GM12801 (cell line): Measurements from ENCODE around the gene SYNGR3.

Experiments used
- TF ChIP-seq, protein P1 (sequence below): IDR thresholded peaks from one replicate; pipeline ENCODE4 v1.5.1; 2011; ENCODE audit warnings: control low read depth; ENCODE audit not compliant: insufficient read length; ENCODE audit errors: extremely low read depth

The SYNGR3 gene

DNA sequence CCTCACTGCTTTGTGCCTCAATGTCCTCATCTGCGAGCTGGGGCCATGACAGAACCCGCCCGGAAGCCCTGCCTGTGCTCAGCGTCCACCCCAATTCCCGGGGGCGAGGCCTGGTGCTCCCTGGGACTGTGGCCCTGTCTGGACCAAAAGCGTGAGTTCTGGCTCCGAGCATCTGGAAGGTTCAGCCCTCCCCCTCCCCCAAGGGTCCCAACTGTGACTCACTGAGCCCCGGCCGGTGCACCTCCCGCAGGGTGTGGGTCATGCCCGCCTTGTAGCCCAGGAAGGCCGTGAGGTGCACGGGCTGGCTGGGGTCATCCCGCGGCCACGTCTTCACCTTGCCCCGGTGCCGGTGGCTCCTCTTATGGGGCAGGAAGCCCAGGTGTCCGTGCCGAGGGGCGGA lies 36.0 kb upstream of the SYNGR3 start:
- TF ChIP-seq, protein P1, sequence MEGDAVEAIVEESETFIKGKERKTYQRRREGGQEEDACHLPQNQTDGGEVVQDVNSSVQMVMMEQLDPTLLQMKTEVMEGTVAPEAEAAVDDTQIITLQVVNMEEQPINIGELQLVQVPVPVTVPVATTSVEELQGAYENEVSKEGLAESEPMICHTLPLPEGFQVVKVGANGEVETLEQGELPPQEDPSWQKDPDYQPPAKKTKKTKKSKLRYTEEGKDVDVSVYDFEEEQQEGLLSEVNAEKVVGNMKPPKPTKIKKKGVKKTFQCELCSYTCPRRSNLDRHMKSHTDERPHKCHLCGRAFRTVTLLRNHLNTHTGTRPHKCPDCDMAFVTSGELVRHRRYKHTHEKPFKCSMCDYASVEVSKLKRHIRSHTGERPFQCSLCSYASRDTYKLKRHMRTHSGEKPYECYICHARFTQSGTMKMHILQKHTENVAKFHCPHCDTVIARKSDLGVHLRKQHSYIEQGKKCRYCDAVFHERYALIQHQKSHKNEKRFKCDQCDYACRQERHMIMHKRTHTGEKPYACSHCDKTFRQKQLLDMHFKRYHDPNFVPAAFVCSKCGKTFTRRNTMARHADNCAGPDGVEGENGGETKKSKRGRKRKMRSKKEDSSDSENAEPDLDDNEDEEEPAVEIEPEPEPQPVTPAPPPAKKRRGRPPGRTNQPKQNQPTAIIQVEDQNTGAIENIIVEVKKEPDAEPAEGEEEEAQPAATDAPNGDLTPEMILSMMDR: no peak

DNA sequence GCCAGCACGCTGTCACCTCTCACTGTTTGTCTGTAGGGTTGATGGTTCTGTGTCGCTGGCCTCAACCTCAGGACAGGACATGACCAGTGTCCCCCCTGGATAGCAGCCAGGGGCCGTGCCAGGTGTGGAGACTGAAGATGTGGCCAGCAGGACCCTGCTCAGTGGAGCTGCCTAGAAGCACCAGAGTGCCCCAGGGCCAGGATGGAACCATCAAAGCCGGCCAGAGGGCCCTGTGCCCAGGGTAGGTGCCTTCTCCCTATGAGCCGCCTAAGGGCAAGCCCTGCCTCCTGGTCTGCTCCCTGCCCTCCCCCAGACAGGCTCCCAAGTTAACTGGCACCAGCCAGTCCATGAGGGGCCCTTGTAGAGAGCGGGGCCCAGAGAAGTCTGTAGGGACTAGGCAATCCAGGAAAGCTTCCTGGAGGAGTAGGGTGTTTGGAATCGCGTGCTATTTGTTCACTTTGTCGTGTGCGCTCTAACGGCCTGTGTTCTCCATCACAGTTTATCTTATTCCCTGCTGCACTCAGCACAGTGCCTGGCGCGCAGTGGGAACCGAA lies 31.0 kb upstream of the SYNGR3 start:
- TF ChIP-seq, protein P1: no peak

GRCh38 chr16:1959269-1960039 lies 30.3 kb upstream of the SYNGR3 start, which contains the start of gene NDUFB10:
NDUFB10 (plus strand) TSS chr16:1959538; CDS start chr16:1959625, 87 bp downstream.
- TF ChIP-seq, protein P1: no peak

DNA sequence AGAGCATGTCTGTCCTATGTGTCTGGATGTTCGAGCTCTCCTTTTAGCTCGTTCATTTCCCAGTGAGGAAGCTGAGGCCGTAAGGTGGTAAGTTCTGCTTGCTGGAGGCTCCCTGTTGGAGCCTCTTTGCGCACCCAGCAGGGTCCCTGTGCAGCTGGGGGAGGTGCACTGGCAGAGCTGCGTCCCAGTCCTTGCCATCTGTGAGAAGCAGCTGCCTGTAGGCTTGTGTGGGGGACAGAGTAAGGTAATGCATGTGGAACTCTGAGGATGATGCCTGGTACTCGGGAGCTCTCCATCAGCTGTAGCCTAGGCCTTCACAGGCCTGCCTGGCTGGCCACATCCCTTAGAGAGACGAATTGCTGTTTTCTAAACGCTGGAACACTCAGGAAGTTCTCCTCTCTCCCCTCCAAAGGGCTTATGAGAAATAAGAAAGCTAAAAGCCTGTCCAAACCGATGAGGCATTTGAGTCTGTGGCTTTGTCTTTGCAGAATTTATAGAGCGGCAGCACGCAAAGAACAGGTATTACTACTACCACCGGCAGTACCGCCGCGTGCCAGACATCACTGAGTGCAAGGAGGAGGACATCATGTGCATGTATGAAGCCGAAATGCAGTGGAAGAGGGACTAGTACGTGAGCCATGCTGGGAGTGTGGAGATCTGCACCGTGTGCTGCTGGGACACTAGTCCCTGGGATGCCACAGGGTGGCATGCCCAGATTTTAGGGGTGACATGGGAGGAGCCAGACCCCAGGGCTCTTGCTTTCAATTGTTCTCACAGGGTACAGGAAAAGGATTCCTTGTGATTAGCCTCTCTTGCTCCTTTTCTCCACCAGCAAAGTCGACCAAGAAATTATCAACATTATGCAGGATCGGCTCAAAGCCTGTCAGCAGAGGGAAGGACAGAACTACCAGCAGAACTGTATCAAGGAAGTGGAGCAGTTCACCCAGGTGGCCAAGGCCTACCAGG lies 28.8 kb upstream of the SYNGR3 start:
- TF ChIP-seq, protein P1: no peak

GRCh38 chr16:1961651-1962067 lies 28.1 kb upstream of the SYNGR3 start:
- TF ChIP-seq, protein P1: no peak

DNA sequence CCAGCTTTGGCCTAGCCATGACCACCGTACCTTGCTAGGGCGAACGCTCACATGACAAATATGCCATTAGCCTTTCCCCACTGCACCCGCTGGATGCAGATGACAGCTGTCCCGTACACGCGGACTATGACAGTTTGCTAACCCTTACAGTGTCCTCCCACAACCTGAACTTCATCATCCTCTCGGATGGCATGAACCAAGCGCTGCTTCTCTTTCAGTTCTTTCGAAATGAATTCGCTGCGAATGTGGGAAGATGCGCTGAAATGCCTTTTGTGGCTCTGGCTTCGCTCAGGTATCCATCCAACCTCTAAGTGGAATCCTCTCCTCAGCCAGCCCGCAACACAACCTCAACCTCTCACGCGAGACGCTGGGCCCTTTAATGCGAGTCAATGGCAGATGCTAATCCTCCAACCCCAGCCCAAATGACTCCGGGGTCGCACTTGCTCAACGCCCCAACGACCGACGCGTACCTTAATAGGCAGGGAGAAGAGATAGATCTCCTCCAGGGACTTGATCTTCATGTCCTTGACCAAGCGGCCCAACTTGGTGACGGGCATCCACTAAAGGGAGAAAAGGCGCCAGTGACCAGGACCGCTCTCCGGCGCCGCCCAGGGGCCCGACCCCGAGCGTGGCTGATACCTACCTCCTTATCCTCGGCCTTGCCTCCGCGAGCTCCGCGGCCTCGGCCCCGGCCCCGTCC lies 25.8 kb upstream of the SYNGR3 start:
- TF ChIP-seq, protein P1: no peak
